Measurements from ENCODE around the gene STON2.

DNA sequence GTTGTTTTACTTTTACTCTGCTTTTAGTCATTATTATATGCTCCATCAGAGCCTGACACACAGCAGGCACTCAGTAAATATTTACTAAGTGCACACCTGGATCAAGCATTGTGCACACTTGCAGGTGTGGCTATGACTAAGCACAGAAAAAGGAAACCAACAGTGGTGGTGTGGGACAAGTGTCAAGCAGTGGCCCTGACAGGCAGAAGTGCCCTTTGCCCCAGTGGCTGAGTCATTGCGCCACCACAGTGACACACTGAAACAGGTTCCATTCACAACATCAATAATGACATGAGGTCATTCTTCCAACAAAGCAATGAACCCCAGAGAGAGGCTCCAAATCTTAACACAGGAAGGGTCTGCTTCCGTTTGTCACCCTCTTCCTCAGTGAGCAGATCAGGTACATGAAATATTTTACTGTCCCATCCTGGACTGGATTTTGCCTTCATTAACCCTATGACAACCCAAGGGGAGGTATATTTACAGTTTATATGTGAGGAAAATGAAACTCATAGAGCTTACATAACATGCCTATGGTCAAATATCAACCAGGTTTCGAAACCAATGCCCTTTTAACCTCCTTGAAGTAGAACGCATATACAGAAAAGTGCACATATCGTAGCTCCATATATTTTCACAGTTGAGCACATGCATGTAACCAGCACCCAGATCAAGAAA, 96.7 kb downstream of the STON2 start:
- TF ChIP-seq, protein P1, sequence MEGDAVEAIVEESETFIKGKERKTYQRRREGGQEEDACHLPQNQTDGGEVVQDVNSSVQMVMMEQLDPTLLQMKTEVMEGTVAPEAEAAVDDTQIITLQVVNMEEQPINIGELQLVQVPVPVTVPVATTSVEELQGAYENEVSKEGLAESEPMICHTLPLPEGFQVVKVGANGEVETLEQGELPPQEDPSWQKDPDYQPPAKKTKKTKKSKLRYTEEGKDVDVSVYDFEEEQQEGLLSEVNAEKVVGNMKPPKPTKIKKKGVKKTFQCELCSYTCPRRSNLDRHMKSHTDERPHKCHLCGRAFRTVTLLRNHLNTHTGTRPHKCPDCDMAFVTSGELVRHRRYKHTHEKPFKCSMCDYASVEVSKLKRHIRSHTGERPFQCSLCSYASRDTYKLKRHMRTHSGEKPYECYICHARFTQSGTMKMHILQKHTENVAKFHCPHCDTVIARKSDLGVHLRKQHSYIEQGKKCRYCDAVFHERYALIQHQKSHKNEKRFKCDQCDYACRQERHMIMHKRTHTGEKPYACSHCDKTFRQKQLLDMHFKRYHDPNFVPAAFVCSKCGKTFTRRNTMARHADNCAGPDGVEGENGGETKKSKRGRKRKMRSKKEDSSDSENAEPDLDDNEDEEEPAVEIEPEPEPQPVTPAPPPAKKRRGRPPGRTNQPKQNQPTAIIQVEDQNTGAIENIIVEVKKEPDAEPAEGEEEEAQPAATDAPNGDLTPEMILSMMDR (IDR thresholded peaks at IDR 0.05) = no peak
- TF ChIP-seq SIN3A (IDR thresholded peaks at IDR 0.05; ENCODE audit: borderline replicate concordance, insufficient read depth, low read depth, low read length) = no peak
